Superior temporal gyrus (tissue), 1 donor: Measurements from ENCODE around the gene TAS1R3.

Experiments
- DNase-seq: peaks from one replicate; pipeline ENCODE4 v3.0.0-alpha.2; 2016; ENCODE audit errors: extremely low spot score

The TAS1R3 gene

DNA sequence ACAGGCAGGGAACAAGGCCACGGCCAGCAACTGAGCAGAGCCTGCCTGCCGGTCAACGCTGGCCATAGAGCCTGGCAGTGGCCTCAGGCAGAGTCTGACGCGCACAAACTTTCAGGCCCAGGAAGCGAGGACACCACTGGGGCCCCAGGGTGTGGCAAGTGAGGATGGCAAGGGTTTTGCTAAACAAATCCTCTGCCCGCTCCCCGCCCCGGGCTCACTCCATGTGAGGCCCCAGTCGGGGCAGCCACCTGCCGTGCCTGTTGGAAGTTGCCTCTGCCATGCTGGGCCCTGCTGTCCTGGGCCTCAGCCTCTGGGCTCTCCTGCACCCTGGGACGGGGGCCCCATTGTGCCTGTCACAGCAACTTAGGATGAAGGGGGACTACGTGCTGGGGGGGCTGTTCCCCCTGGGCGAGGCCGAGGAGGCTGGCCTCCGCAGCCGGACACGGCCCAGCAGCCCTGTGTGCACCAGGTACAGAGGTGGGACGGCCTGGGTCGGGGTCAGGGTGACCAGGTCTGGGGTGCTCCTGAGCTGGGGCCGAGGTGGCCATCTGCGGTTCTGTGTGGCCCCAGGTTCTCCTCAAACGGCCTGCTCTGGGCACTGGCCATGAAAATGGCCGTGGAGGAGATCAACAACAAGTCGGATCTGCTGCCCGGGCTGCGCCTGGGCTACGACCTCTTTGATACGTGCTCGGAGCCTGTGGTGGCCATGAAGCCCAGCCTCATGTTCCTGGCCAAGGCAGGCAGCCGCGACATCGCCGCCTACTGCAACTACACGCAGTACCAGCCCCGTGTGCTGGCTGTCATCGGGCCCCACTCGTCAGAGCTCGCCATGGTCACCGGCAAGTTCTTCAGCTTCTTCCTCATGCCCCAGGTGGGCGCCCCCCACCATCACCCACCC lies at the start of gene TAS1R3:
Gene TAS1R3, plus strand, starts transcription at position 213 of the 898 bp plus-strand sequence. Its CDS starts 66 bp downstream, at position 279.
- DNase-seq, result no peak

DNA sequence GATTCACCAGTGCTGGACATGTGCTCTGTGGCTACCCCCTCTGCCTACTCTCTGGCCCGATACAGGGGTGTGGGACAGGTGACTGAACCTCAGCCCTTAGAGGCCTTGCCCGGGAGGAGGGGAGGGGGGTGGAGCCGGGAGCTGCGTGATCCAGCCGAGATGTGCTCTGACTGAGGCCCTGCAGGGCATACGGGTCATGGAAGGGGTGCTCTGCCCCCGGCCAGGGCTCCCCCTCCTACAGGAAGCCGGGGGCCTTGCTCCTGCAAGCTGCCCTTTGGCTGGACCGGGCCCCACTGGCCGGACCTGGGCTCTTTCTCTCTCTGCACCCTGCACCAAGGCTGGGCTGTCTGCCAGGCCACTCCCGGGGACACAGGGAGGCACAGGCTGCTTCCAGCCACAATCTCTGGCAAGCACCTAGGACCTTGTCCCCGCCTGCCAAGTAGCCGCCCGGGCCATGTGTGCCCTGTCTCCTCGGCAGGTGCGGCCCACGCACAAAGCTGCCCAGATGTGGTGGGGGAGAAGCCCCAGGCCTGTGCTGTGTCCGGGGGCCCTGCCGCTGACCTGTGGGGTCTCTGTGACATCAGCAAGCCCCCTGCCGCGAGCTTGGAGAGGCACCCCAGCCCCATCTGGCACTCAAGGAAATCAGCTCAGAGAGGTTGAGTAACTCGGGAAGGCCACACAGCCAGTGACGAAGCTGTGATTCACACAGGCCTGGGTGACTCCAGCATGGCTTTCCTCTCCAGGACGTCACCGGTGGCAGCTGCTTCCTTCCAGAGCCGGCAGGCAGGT lies 49.4 kb upstream of the TAS1R3 start:
- no peak for DNase-seq

DNA sequence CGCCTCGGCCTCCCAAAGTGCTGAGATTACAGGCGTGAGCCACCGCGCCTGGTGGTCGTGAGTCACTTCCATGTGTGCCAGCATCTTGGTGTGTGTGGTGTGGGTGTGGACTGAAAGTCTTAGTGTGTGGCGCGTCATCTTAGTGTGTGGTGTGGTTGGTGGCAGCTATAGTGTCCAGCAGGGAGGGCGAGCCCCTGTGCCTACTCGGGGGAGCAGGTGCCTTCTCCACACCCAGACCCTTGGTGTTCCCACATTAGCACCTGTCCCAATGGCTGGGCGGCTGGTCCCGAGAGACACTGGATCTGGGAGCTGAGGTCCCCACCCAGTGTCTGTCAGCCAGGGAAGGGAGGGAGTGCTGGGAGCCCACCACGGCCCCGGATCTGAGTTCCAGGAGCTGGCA lies 48.1 kb upstream of the TAS1R3 start:
- no peak for DNase-seq

DNA sequence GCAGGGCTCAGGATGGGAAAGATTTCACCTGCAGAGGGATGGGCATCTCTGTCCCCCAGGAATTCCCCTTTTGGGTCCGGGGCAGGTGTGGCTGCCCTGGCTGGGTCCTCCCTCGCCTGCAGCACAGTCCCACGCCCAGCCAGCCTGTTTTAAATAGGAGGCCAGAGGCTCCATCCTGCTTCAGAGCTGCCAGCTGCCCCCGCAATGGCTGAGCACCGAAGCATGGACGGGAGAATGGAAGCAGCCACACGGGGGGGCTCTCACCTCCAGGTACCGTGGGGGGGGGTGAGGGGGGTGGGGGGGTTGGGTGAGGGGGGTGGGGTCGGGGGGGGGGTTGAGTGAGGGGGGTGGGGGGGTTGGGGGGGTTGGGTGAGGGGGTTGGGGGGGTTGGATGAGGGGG lies 47.3 kb upstream of the TAS1R3 start:
- no peak for DNase-seq

DNA sequence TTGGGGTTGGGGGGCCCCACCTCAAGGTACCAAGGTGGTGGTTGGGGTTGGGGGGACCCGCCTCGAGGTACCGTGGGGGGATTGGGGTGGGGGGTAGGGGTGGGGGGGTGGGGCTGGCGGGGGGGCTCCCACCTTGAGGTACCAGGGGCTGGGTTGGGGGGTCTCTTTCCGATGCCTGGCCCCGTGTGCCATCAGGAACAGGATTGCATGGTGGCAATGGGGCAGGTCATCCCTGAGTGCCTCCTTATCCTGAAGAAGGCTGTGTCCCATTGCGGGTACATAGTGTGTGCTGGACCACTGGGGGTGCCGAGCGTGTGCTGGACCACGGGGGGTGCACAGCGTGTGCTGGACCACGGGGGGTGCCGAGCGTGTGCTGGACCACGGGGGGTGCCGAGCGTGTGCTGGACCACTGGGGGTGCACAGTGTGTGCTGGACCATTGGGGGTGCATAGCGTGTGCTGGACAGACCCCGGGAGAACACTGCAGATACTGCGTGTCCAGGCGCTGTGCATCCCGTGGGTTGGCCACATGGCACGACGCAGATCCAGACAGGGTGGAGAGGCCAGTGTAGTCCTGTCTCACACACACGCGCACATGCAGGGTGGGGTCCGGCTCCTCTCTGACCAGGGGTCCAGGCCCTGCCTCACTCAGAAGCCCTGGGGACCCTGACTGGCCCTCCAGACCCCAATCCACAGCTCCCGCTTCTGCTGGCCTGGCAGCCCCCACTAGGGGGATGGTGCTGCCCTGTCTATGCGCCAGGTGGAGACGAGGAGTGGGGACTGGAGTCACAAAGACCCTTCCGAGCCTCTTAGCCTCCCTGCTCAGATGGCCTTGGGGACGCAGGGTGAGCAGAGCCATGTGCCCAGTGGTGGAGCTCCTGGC lies 46.6 kb upstream of the TAS1R3 start:
- no peak for DNase-seq

DNA sequence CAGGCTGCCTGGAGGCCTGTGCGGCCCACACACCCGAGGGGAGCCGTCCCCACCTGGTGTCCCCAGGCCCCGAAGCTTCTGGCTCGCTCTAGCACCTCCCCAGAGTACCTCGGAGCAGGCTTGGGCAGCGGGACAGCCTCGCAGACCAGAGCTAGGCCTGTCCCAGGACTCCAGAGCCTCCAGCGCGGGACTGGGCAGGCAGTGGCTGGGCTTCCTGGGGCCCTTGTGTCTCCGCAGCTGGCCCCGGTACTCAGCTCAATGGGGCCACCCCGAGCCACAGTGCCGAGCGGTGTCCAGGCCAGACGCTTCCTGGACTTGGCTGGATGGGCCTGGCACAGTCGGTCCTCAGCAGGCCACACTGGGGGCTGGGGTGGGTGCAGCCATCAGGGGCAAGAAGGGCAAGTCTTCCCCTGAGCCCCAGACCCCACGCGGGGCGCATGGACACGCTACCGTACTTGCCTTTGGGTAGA lies 45.9 kb upstream of the TAS1R3 start:
- no peak for DNase-seq

DNA sequence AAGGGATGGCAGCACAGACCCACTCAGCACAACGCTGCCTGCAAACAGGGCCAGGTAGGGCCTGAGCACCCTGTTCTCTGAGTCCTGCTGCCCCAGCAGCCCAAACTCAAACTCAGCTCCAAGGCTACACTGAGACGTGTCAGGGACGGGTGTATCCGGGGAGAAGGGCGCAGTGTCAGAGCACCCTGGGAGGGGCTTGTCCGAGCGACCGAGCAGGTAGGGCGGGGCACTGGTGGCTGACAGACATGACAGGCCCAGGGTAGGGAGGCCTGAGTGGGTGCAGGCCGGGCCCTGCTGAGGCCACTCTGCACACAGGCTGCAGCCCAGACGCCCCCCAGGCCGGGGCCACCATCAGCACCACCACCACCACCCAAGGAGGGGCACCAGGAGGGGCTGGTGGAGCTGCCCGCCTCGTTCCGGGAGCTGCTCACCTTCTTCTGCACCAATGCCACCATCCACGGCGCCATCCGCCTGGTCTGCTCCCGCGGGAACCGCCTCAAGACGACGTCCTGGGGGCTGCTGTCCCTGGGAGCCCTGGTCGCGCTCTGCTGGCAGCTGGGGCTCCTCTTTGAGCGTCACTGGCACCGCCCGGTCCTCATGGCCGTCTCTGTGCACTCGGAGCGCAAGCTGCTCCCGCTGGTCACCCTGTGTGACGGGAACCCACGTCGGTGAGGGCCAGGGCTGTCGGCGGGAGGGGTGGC lies 45.3 kb upstream of the TAS1R3 start:
- no peak for DNase-seq

DNA sequence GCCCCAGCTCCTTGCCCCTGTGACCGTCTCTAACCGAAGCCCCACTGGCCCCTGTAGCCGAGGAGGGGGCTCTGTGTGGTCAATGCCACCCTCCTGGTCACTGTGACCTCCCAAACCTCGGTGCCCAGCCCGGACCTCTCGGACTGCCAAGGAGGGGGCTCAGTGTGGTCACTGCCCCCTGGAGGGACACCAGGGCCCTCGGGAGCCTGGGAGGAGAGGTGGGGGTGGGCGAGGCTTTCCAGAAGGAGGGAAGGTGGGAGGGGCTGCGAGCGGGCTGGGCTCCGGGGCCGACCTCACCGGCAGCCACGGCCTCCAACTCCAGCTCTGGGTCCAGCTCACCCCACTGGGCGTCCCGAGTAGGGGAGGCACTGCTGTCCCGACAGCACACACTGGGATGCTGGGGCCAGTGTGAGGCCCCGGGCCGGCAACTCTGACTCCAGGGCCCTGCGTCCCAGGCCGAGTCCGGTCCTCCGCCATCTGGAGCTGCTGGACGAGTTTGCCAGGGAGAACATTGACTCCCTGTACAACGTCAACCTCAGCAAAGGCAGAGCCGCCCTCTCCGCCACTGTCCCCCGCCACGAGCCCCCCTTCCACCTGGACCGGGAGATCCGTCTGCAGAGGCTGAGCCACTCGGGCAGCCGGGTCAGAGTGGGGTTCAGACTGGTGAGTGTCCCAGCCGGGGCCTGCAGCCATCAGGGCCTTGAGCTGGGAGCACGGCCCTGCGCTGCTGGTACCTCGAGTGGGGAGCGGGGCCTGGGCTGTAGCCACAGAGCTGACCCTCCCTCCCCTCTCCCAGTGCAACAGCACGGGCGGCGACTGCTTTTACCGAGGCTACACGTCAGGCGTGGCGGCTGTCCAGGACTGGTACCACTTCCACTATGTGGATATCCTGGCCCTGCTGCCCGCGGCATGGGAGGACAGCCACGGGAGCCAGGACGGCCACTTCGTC lies 44.5 kb upstream of the TAS1R3 start:
- DNase-seq, result no peak

DNA sequence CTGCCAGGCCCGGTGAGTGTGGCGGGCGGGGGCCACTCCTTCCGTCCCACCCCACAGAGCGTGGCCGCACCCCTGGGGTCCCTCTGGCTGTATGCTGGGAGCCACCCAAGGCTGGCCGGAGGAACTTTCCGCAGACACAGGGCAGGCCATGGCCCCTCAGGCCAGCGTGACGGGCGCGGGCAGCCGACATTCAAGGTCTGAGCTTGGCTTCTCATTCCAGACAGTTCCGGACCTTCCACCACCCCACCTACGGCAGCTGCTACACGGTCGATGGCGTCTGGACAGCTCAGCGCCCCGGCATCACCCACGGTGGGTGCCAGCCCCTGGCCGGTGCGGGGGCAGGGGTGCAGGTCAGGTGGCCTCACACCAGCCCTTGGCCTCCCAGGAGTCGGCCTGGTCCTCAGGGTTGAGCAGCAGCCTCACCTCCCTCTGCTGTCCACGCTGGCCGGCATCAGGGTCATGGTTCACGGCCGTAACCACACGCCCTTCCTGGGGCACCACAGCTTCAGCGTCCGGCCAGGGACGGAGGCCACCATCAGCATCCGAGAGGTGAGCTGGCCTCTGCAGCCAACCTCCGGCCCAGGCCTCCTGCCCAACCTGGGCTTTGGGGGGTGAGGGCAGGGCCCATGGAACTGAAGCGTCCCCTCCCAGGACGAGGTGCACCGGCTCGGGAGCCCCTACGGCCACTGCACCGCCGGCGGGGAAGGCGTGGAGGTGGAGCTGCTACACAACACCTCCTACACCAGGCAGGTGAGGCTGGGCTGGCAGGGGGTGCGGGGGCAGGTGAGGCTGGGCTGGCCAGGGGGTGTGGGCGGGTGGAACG lies 43.6 kb upstream of the TAS1R3 start:
- DNase-seq, result no peak

DNA sequence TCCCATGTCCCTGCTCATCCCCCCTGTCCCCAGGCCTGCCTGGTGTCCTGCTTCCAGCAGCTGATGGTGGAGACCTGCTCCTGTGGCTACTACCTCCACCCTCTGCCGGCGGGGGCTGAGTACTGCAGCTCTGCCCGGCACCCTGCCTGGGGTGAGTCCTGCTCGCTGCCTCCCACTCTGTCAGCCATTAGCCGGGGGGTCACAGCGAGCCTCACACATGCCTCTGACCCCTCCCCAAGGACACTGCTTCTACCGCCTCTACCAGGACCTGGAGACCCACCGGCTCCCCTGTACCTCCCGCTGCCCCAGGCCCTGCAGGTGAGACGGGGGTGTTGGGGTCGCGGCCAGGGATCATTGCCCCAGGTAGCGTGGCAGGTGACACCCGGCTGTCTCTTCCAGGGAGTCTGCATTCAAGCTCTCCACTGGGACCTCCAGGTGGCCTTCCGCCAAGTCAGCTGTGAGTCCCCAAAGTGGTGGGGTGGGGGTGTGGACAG lies 40.8 kb upstream of the TAS1R3 start:
- DNase-seq, result no peak

DNA sequence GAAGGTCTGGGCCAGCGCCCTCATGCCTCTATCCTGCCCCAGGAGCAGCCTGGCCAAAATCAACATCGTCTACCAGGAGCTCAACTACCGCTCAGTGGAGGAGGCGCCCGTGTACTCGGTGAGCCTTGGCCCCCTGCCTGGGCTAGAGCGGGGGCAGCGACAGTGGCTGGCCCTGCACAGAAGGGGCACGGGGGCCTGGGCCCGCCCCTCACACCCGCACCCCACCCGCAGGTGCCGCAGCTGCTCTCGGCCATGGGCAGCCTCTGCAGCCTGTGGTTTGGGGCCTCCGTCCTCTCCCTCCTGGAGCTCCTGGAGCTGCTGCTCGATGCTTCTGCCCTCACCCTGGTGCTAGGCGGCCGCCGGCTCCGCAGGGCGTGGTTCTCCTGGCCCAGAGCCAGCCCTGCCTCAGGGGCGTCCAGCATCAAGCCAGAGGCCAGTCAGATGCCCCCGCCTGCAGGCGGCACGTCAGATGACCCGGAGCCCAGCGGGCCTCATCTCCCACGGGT lies 40.0 kb upstream of the TAS1R3 start:
- DNase-seq, result no peak

DNA sequence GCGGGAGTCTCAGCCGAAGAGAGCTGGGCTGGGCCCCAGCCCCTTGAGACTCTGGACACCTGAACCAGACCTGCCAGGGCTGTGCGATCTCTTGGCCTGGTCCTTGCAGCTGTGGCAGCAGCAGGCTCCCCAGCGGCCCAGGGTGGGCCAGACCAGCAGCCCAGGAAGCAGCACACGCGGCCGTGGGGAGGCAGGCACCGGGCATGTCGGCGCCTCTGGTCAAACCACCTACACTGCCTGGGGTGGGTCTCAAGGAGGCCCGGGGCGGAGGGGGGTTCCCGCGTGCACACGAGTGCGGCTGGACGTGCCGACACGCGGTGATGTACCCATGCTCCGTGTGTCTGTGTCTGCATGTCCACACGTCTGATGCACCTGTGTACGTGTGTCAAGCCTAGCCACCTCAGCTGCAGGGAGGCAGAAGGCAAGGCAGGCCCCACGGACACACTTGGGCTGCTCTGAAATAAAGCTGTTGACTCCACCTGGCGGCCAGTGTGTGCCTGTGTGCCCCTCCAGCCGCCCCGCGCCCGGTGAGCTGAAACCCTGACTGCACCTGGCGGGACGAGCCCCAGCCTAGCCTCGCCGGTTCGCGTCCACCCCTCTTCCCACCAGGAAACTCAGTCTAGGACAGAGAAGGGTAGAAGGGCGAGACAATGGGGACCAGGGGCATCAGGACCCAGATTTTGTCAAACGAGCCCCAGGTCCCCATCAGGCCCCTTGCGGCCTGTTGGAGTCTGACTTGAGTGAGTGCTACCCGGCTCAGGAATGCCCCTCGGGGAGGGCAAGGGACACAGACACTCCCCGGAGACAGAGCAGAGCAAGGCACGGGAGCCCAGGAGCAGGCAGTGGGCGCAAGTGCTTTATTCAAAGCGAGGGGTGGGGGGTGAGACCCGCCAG lies 39.3 kb upstream of the TAS1R3 start:
- no peak for DNase-seq

DNA sequence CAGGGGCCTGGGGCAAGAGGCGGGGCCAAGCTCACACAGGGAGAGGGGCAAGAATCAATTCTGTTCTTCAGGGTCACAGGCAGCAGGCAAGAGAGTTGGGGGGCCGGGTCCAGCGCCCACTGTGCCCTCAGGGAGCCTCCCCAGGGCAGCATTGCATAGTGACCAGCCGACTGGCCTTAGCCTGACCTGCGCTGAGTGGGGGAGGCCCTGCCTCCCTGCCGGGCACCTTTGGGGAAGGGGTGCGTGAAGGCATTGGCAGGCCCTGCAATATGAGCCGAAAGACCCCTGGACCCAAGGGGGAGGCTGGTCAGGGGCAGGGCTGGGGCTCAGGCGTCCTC lies 38.7 kb upstream of the TAS1R3 start:
- no peak for DNase-seq

DNA sequence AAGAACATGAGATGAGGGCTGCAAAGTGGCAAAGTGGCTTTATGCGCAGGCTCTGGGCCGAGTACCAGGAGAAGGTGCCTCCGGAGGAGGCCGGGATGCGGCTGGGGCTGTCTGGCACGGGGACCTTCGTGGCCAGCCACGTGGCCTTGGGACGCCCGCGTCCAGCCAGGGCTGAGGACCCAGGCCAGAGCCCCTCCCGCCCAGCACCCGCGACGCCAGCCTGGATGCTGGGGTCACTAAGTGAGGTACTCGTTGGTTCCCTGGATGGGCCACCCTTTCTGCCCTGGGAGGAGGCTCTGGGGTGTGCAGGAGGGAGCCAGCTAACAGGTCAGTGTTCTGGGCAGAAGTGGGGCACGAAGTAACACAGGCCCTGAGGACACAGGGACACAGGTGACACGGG lies 38.2 kb upstream of the TAS1R3 start:
- DNase-seq, result no peak

DNA sequence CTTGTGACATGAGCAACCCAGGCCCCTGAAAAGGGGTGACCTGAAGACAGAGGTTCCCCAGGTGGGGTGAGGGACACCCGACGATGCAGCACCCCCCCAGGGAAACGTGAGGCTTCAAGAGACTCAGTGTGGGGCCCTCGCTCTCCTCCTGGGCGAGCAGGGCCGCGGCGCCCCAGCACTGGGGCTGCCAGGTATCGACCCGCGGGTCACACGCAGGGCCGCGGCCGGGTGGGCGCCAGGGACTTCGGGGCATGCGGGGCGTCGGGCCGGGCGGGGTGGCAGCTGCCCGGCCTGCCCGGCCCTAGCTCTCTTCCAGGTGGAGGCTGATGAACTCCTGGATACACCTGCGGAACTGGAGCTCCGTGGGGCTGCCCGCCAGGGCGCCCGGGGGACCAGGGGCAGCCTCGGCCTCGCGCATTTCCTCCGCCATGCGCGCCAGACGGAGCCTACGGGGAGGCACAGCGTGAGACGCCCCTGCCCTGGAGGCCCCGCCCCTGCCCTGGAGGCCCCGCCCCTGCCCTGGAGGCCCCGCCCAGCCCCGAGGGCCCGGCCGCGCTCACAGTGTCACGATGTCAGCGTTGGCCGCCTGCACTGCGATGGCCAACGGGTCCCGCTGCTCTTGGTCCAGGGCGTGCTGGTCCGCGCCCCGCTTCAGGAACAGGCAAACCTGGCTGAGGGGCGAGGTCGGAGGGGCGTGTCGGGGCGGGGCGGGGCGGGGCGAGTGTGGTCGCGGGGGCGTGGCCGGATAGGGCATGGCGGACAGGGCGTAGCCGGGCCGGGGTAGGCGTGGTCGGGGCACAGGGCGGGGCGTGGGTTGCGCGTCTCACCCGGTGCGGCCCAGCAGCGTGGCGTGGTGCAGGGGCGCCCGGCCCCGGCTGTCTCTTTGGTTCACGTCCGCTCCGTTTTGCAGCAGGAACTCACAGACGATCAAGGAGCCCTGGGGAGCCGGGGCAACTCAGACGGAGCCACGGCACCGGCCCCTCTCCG lies 37.5 kb upstream of the TAS1R3 start:
- DNase-seq, result no peak

DNA sequence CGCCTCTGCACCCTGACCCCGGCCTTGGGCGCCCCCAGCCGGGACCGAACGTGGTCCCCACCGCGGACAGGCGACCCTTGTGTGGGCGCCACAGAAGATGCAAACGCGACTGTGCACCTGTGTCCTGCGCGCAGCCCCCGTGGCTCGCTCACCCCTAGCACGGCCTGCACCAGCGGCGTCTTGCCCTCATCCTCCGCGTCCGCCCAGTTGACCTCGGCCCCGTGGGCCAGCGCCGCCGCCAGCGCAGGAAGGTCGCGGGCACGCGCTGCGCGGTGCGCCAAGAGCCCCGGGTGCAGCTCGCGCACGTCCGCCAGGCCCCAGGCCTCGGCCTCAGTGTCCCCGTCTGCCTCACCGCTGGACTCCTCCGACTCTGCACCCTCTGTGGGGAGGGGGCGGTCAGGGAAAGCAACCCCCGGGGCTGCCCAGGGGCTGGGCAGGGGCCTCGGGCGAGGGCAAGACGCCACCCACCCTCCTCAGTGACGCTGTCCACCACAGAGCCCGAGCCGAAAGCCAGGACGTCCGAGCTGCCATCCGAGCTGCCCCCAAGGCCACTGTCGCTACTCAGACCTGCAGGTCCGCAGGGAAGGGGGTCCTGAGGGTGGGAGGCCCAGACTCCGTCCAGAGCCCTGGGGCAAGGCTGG lies 36.7 kb upstream of the TAS1R3 start:
- no peak for DNase-seq
